SK-N-SH treated with all-trans-retinoic acid at 6 μM for 48 hours (cell line): ENCODE measurements around the gene METTL25.

Source experiments
- ARNTL ChIP-seq: fragments of 450-650 bp; formaldehyde crosslinking; IDR thresholded peaks from 2 replicates; pipeline ENCODE4 v1.5.0; 2020; ENCODE audit warnings: low read depth, mild to moderate bottlenecking, moderate library complexity, borderline replicate concordance
- BACH2 ChIP-seq: fragments of 250-450 bp; sonication (Bioruptor Pico); IDR thresholded peaks from 2 replicates; pipeline ENCODE4 v1.9.0; 2021; ENCODE audit warnings: mild to moderate bottlenecking, borderline replicate concordance
- CSDC2 ChIP-seq: fragments of 250-450 bp; sonication (Bioruptor Pico); IDR thresholded peaks from 2 replicates; pipeline ENCODE4 v1.5.0; 2020; ENCODE audit warnings: mild to moderate bottlenecking, moderate library complexity
- ESRRG ChIP-seq: fragments of 250-450 bp; sonication (Bioruptor Pico); IDR thresholded peaks from 2 replicates; pipeline ENCODE4 v1.6.1; 2021; ENCODE audit warnings: mild to moderate bottlenecking
- GLIS3 ChIP-seq: fragments of 250-450 bp; sonication (Bioruptor Pico); IDR thresholded peaks from 2 replicates; pipeline ENCODE4 v1.5.0; 2020; ENCODE audit warnings: mild to moderate bottlenecking, moderate library complexity
- OSR1 ChIP-seq: fragments of 250-450 bp; sonication (Bioruptor Pico); IDR thresholded peaks from 2 replicates; pipeline ENCODE4 v1.8.0; 2022; ENCODE audit warnings: moderate library complexity, mild to moderate bottlenecking, inconsistent platforms
- RARB ChIP-seq: fragments of 250-450 bp; sonication (Bioruptor Pico); IDR thresholded peaks from 2 replicates; pipeline ENCODE4 v1.8.0; 2021; ENCODE audit warnings: mild to moderate bottlenecking, moderate library complexity
- SNAI2 ChIP-seq: fragments of 250-450 bp; sonication (Bioruptor Pico); IDR thresholded peaks from 2 replicates; pipeline ENCODE4 v1.5.0; 2020; ENCODE audit warnings: mild to moderate bottlenecking, moderate library complexity
- ZC3H10 ChIP-seq: fragments of 250-450 bp; sonication (Bioruptor Pico); IDR thresholded peaks from 2 replicates; pipeline ENCODE4 v1.5.1; 2021; ENCODE audit warnings: mild to moderate bottlenecking, moderate library complexity
- ZFP30 ChIP-seq: fragments of 450-650 bp; formaldehyde crosslinking; IDR thresholded peaks from 2 replicates; pipeline ENCODE4 v1.5.0; 2022; ENCODE audit warnings: mild to moderate bottlenecking, moderate library complexity
- ZNF8 ChIP-seq: fragments of 450-650 bp; formaldehyde crosslinking; IDR thresholded peaks from 2 replicates; pipeline ENCODE4 v1.5.0; 2020; ENCODE audit warnings: mild to moderate bottlenecking, moderate library complexity
- TF ChIP-seq, protein P1 (sequence below): fragments of 250-450 bp; sonication (Bioruptor Pico); IDR thresholded peaks from 2 replicates; pipeline ENCODE4 v1.8.0; 2021; ENCODE audit warnings: low read depth, mild to moderate bottlenecking, moderate library complexity, borderline replicate concordance

DNA sequence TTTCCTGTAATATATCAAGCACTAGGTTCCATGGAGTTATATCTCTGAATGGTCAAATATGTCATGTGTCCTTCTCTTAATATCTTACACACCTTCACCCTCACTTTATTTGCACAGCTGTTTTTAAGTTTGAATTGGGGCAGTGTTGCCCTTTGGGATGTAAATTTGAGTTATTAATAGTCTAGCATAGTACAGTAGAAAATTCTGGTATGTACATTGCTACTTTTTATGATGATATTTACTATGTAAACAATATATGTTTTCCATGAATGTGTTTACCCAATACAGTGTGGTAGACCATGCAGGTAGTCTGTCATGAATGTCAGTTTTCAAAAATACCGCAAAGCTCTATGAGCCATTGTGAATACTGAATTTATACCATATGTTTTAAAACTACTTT, 50.5 kb downstream of the METTL25 start:
- TF ChIP-seq SNAI2: no peak
- TF ChIP-seq ARNTL (CRISPR knock-in tag): no peak
- no peak for TF ChIP-seq CSDC2
- no peak for TF ChIP-seq ZNF8 (CRISPR knock-in tag)
- no peak for TF ChIP-seq ZFP30
- TF ChIP-seq, protein P1, sequence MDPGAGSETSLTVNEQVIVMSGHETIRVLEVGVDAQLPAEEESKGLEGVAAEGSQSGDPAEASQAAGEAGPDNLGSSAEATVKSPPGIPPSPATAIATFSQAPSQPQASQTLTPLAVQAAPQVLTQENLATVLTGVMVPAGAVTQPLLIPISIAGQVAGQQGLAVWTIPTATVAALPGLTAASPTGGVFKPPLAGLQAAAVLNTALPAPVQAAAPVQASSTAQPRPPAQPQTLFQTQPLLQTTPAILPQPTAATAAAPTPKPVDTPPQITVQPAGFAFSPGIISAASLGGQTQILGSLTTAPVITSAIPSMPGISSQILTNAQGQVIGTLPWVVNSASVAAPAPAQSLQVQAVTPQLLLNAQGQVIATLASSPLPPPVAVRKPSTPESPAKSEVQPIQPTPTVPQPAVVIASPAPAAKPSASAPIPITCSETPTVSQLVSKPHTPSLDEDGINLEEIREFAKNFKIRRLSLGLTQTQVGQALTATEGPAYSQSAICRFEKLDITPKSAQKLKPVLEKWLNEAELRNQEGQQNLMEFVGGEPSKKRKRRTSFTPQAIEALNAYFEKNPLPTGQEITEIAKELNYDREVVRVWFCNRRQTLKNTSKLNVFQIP (CRISPR knock-in tag): no peak
- TF ChIP-seq ZC3H10 (CRISPR knock-in tag): no peak
- TF ChIP-seq BACH2: no peak
- no peak for TF ChIP-seq RARB (CRISPR knock-in tag)
- no peak for TF ChIP-seq GLIS3 (CRISPR knock-in tag)
- TF ChIP-seq OSR1 (CRISPR knock-in tag): no peak
- no peak for TF ChIP-seq ESRRG (CRISPR knock-in tag)
